Sigmoid colon (tissue), 7 donors: ENCODE data around the gene HPGD. TPM values are rescaled to one million over a fixed set of nuclear protein-coding genes. Genes with fewer than 3 reads are reported as not detected.

Experiments used
- DNase-seq: peaks from one replicate; pipeline ENCODE4 v3.0.0-alpha.2; 2019
- H3K27ac ChIP-seq, 4 donors: fragments of 200-600 bp; sonication (generic); one replicate each; pipeline ENCODE4 v1.5.1; 2016 to 2019; ENCODE audit warnings: mild to moderate bottlenecking in 1 of 4
- H3K27me3 ChIP-seq, 3 donors: fragments of 200-600 bp; sonication (generic); one replicate each; pipeline ENCODE4 v1.5.1; 2019; ENCODE audit warnings: mild to moderate bottlenecking in 1 of 3
- H3K36me3 ChIP-seq, 4 donors: fragments of 200-600 bp; sonication (generic); one replicate each; pipeline ENCODE4 v1.5.1; 2016 to 2019
- H3K4me1 ChIP-seq, 4 donors: fragments of 200-600 bp; sonication (generic); one replicate each; pipeline ENCODE4 v1.5.1; 2017 to 2019
- H3K4me3 ChIP-seq, 4 donors: fragments of 200-600 bp; sonication (generic); one replicate each; pipeline ENCODE4 v1.5.1; 2017 to 2019; ENCODE audit warnings: mild to moderate bottlenecking in 2 of 4, moderate library complexity in 1 of 4
- H3K9me3 ChIP-seq, 4 donors: fragments of 200-600 bp in 3 of 4; sonication (generic) in 3 of 4; one replicate each; pipeline versions ENCODE4 v1.5.1 to v1.6.1; 2013 to 2019
- CTCF ChIP-seq, 4 experiments: fragments of 450-650 bp in 3 of 4; fragments of 200-600 bp in 1 of 4; IDR thresholded peaks; one replicate each; pipeline ENCODE4 v1.5.1; 2016 to 2019; ENCODE audit warnings: antibody characterized with exemption in 4 of 4, mild to moderate bottlenecking in 3 of 4, moderate library complexity in 2 of 4
- EP300 ChIP-seq, 4 donors: sonication (generic); formaldehyde crosslinking; IDR thresholded peaks; one replicate each; pipeline ENCODE4 v1.6.1; 2017; ENCODE audit warnings: antibody characterized with exemption in 4 of 4
- POLR2A ChIP-seq, 2 donors: fragments of 450-650 bp; IDR thresholded peaks; one replicate each; pipeline ENCODE4 v1.6.1; 2016; ENCODE audit warnings: antibody characterized with exemption in 2 of 2, mild to moderate bottlenecking in 2 of 2, moderate library complexity in 2 of 2
- POLR2AphosphoS5 ChIP-seq, 4 donors: sonication (generic); formaldehyde crosslinking; IDR thresholded peaks; one replicate each; pipeline ENCODE4 v1.6.1; 2017; ENCODE audit warnings: antibody characterized with exemption in 4 of 4
- WGBS, 2 donors: extraction: QIAGEN DNeasy Blood & Tissue Kit; methylation state at CpG; one replicate each; pipeline ENCODE4 v1.1.7; 2013; 5-methylcytosine and 5-hydroxymethylcytosine counted together
- intact Hi-C: fragments of 100-400 bp; cut with DNase I; formaldehyde crosslinking; loops from one replicate; pipeline ENCODE4 v1.15.1; 2023
- polyA plus RNA-seq, 3 donors: library from polyadenylated mRNA; stranded (reverse); fragments of 200-250 nt; gene quantifications; one replicate each; pipeline ENCODE4 v1.2.3, GENCODE V29; 2013
- total RNA-seq, 4 donors: library from RNA; depleted of rRNA; stranded (reverse); fragments of >200 nt; gene quantifications; one replicate each; pipeline ENCODE4 v1.1.0, GENCODE V29; 2016
- donor health status: healthy with polysubstance abuse.
- donor health status: Bipolar disorder and iron deficiency.
- donor health status: healthy.

HPGD gene
- total and polyA plus RNA-seq, 7 donors = 71.9 to 659 (median 166) TPM

GRCh38 chr4:174531486-174531885 is 9.2 kb upstream of the HPGD start:
- H3K36me3 ChIP-seq = no peaks in the 10 kb centered on the region
- no peak for DNase-seq
- H3K4me3 ChIP-seq = no peak overlapping the region
- intact Hi-C loops = no loop called here
- TF ChIP-seq CTCF (IDR thresholded peaks at IDR 0.05) (no peak), POLR2A (IDR thresholded peaks at IDR 0.05) (no peak)
- H3K27ac ChIP-seq = no peak overlapping the region
- H3K4me1 ChIP-seq = peaks cover 0 to 16% (median 5%) of the 10 kb centered on the region in 4 donors
- no peaks in the 10 kb centered on the region for H3K9me3 ChIP-seq
- no peaks in the 10 kb centered on the region for H3K27me3 ChIP-seq

GRCh38 chr4:174528226-174528625 is 5.9 kb upstream of the HPGD start:
- Histone ChIP-seq H3K27ac (no peak overlapping the region), H3K27me3 (no peaks in the 10 kb centered on the region), H3K36me3 (no peaks in the 10 kb centered on the region), H3K4me3 (no peak overlapping the region), H3K9me3 (no peaks in the 10 kb centered on the region), H3K4me1 (peaks cover 0 to 27% (median 10%) of the 10 kb centered on the region in 4 donors)
- intact Hi-C loops = no loop called here
- no peak for DNase-seq
- 89 to 96% methylated on average over 1 of the region's 1 CpG for WGBS, 2 donors
- no peak for TF ChIP-seq CTCF (IDR thresholded peaks at IDR 0.05)
- no peak for TF ChIP-seq POLR2A (IDR thresholded peaks at IDR 0.05)
- TF ChIP-seq POLR2AphosphoS5 (IDR thresholded peaks at IDR 0.05) = no peak
- TF ChIP-seq EP300 (IDR thresholded peaks at IDR 0.05) = no peak

- H3K9me3 ChIP-seq = no peaks in the 10 kb centered on the region
- no peaks in the 10 kb centered on the region for H3K27me3 ChIP-seq
- H3K4me1 ChIP-seq = peaks cover 0 to 20% (median 13%) of the 10 kb centered on the region in 4 donors
- WGBS, 2 donors = 90 to 92% methylated on average over 7 of the region's 7 CpGs
- no peak overlapping the region for H3K4me3 ChIP-seq
- no peaks in the 10 kb centered on the region for H3K36me3 ChIP-seq
- TF ChIP-seq POLR2AphosphoS5 (IDR thresholded peaks at IDR 0.05) (no peak), POLR2A (IDR thresholded peaks at IDR 0.05) (no peak), EP300 (IDR thresholded peaks at IDR 0.05) (no peak), CTCF (IDR thresholded peaks at IDR 0.05) (no peak)
- no peak overlapping the region for H3K27ac ChIP-seq
- no peak for DNase-seq
- intact Hi-C loops = no loop called here
Observed at GRCh38 chr4:174526731-174527130, 4.4 kb upstream of the HPGD start.

- DNase-seq = no peak
- Histone ChIP-seq H3K9me3 (no peaks in the 10 kb centered on the region), H3K27ac (no peak overlapping the region), H3K4me3 (peak overlapping the region in 1 of 4 donors; percentile 86), H3K4me1 (peaks cover 0 to 35% (median 25%) of the 10 kb centered on the region in 4 donors), H3K36me3 (no peaks in the 10 kb centered on the region), H3K27me3 (no peaks in the 10 kb centered on the region)
- intact Hi-C loops = loop anchor here (5.0 kb wide), 1 partner anchor 73 kb away; no protein-coding TSS in a partner anchor
- no peak for TF ChIP-seq POLR2AphosphoS5 (IDR thresholded peaks at IDR 0.05)
- no peak for TF ChIP-seq CTCF (IDR thresholded peaks at IDR 0.05)
- TF ChIP-seq POLR2A (IDR thresholded peaks at IDR 0.05) = no peak
- no peak for TF ChIP-seq EP300 (IDR thresholded peaks at IDR 0.05)
- 22 to 57% methylated on average over 4 of the region's 4 CpGs for WGBS, 2 donors
Observed at GRCh38 chr4:174524242-174524641, 2.0 kb upstream of the HPGD start.

GRCh38 chr4:174523025-174523693 is 871 bp upstream of the HPGD start:
- intact Hi-C loops = loop anchor here (2.0 to 5.0 kb wide), 2 partner anchors 74 to 158 kb away; no protein-coding TSS in a partner anchor
- H3K27me3 ChIP-seq = no peaks in the 10 kb centered on the region
- 31 to 33% methylated on average over 10 of the region's 10 CpGs for WGBS, 2 donors
- H3K36me3 ChIP-seq = no peaks in the 10 kb centered on the region
- DNase-seq = no peak
- H3K9me3 ChIP-seq = no peaks in the 10 kb centered on the region
- H3K4me3 ChIP-seq = peak overlapping the region; percentile 59 to 86 (median 76)
- TF ChIP-seq POLR2A (IDR thresholded peaks at IDR 0.05) (no peak), EP300 (IDR thresholded peaks at IDR 0.05) (no peak), CTCF (IDR thresholded peaks at IDR 0.05) (no peak), POLR2AphosphoS5 (IDR thresholded peaks at IDR 0.05) (no peak)
- H3K4me1 ChIP-seq = peaks cover 0 to 40% (median 25%) of the 10 kb centered on the region in 4 donors
- peak overlapping the region; percentile 63 to 87 (median 82) for H3K27ac ChIP-seq
